M059J (cell line): Measurements from ENCODE around the gene RAD51B. TPM values are rescaled to one million over a fixed set of nuclear protein-coding genes. Genes with fewer than 3 reads are reported as not detected.
"Not testable (repeated sequence)": the region's sequence is repeated elsewhere in the genome, so short reads cannot be mapped to it uniquely, and the experiment has no call there.

ENCODE experiments used
- DNase-seq: peaks from one replicate; pipeline ENCODE4 v3.0.0-alpha.2; 2012; ENCODE audit warnings: low read depth
- total RNA-seq: library from RNA; depleted of rRNA; stranded (reverse); fragments of >200 nt; shearing (Covaris generic); gene quantifications from 2 replicates; pipeline ENCODE4 v1.2.3, GENCODE V29; 2014

Gene RAD51B
- total RNA-seq, 1 experiment from 2014 or later, result 19.0 TPM

DNA sequence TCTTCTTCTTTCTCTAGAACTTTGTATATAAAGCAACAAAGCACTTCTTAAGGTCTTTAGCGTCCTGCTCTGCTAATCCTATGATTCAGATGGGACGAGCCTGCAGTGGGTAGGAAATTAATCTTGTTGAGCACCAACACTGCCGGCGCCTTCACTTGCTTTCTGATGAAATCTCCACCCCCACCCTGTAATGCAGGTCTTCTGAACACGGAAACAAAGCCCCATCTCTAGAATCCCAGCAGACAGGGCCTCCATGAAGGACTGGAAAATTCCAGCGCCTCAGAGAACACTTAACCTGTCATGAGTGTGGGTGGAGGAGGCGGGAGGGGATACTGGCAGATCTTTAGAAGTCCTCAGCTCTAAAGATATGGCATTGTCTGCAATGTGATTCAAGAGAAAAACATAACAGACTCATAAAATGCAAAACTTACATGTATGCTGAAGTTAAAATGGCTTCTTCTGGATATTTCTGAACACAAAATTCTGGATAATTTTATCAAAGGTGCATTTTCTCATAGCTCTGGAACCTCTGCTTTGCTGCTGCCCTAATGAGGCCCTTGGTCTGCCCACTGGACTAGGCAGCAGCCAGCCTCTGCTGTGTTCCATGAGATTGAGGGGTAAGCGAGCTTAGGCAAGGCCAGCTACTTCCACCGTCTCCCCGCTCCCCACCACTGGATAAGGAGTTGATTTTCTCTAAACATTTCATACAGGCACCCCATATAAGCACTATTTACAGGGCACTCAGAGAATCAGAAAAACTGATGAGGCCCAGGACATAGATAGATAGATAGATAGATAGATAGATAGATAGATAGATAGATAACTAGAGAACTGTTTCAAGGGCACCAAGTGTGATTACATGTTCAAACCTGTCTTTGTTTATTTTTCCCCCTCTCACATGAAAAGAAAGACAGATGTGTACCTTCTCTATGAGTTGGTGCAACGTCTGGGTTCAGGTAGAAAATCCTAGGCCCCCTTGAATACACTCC lies 930.2 kb downstream of the RAD51B start:
- no peak for DNase-seq

DNA sequence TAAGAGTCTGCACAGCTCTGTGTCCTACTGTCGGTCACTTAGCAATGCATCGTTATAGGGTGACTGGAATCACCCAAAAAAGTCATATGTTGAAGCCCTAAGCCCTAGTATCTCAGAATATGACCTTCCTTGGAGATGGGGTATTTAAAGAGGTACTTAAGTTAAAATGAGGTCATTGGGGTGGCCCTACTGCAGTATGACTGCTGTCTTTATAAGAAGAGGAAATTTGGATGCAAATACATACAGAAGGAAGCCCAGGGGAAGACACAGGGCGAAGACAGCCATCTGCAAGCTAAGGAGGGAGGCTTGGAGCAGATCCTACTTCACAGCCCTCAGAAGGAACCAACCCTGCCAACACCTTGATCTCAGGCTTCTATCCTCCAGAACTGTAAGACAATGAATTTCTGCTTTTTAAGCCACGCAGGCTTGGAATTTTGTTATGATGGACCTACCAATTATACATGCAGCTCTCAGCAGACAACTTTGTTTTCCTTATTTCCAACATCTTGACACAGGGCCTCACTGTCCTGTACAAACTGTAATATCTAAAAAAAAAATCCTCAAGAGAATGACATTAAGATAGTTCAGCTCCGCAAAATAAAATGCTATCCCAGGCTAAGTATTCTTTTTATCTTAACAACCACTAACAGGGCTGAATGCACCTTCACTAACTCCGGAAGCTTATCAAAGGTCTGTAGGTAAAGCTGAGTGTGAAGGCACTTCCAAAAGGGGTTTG lies 932.9 kb downstream of the RAD51B start:
- DNase-seq, result no peak

DNA sequence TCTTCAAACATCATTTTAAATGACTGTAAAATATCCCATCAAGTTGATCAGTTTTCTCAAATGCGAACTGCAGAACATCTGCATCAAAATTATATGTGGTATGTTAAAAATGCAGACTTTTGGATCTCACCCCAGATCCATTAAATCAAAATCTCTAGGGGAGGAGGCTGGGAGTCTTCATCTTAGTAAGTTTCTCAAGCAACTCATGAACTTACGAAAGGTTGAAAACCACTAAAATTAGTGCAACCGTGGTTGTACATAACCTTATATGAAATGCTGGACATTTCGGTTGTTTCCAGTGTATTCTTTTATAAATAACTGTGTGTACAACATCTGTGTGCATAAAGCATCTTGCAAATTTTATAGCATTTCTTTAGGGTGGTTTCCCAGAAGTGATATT lies 934.1 kb downstream of the RAD51B start:
- no peak for DNase-seq

DNA sequence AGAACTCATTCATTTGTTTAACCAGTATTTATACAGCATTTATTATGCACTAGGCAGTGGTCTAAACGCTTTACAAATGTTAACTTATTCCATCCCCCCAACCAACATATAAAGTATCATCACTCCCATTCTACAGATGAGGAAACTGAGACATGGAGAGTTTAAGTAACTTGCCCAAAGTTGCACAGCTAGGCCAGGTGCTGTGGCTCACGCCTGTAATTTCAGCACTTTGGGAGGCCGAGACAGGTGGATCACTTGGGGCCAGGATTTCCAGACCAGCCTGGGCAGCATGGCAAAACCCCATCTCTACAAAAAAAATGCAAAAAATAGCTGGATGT lies 935.4 kb downstream of the RAD51B start:
- no peak for DNase-seq

DNA sequence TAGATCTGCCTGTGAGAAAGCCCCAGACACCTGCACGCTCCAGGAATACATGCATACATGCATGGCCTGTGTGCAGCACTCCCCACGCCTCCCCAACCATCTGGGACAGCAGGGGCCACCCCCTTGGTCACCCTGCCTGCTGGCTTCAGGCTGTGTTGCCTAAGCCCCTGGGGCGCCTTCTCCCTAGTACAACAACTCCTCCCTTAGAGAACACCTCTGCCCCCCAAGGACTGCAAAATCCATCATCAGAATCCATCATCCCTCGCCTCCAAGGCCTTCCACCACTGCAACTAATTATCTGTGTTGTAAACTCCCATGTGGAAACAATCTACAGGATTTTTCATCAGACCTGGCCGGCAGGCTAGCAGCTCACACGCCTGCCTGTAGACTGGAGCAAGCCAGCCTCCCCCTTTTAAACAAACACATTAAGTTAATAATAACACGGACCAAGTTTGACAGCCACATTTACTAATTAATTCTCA lies 936.5 kb downstream of the RAD51B start:
- no peak for DNase-seq

DNA sequence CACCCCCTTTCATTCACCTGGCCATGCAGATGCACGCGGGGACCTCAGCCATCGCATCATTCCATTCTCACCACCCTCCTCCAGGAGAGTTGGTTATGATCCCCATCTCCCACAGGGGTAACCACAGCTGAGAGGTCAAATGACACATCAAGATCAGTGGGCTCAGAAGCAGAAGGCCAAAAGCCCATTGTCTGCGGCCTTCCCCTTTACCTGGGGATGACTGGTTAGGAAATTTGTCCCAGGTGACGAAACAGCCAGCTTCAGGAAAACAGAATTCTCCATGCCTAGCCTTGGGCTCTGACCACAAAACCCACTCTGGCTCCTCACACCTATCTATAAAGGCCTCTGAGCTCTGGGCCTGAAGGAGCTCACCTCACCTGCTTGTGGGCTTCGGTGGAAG lies 937.2 kb downstream of the RAD51B start:
- DNase-seq, result no peak

DNA sequence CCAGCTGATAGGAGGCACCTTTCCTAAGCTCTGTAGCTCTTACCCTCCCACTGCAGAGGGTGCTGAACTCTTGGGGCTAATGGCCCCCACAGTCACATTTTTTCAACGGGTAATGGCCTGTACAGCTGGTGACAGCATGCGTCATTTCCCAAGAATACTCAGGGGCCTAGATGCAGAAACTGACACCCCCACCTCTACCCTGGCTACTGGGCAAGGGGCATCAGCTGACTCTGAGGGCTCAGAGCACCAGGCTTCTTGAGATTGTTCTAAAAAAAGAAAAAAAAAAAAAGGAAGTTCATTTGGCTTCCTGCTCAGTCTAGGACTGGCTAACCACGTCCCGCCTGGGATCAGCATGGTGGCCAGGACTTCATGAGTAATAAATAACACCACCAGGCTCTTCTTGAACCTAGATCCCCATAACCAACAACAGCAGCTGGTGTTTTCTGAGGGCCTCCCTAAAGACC lies 938.1 kb downstream of the RAD51B start:
- DNase-seq, result peak; percentile 43

DNA sequence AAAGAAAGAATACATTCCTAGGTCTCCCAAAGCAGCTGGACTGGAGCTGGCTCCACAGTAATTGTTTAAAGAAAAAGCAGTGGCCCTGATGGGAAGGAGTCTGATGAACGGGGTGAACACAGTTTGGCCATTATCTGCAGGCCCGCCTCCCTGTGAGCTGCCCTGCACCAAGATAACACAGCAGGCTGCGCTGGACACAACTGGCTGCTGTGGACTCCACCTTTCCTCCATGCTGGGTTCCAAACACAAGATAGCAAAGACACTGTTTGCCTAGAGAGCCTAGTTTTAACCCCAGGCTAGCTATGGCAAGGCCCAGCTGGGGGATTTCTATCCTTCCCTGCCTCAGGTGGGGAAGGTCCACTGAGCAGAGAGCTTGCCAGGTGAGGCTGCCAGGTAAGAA lies 938.7 kb downstream of the RAD51B start:
- no peak for DNase-seq

DNA sequence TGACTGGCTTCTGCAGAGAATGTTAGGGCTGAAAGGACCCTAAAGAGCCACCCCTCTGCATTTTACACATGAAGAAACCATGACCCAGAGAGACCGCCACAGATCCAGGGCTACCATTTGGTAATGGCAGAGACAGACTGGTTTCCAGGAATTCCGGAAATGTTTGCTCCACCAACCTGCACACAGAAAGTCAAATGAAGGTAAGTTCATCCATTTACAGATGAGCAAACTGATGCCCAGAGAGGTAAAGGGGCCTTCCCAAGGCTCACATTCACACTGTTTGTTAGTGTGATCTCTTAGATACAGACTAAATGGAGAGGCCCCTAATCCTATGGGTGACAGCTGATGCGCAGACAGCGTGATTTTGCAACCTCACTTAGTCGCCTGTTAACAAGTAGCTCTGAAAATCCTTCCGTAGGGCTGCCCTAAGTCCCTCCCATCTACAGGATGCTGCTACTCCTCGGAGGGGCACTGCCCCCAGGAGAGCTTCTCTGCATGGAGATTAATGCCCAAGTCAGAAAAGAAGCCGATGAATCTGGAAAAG lies 939.5 kb downstream of the RAD51B start:
- DNase-seq, result no peak

DNA sequence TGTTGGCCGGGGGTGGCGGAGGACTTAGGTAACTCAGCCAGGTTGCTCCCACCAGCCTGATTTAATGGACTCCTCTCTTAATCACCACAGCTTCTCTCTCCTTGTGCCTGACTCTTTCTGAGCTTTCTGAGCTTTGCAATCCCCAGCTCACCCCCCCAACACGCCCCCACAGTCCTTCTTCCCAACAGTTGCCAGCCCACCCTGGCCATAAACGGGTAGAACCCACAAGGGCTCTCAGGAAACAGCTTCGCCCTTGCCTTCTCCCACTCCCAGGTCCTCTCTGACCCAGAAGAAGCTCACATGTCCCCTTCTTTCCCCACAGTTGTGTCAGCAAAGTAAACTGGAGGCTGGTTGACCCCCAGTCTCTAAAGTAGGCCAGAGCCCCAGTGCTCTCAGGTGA lies 940.4 kb downstream of the RAD51B start:
- DNase-seq, result no peak

DNA sequence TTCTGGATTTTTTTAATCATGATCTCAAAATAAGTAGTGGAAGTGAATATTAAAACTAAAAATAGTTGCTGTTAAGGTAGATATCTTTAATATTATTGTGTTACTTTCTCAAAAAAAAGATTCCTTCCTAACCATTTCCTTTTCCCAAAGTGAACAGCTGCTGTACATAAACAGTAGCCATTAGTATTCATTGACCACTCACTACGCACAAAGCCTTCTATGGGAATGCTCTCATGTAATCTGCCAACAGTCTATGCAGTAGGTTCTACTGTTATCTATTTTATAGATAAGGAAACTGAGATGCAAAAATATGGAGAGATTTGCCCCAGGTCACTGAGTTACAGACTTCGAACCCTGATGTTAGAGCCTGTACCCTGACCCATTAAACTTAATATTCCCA lies 941.2 kb downstream of the RAD51B start:
- DNase-seq, result no peak

DNA sequence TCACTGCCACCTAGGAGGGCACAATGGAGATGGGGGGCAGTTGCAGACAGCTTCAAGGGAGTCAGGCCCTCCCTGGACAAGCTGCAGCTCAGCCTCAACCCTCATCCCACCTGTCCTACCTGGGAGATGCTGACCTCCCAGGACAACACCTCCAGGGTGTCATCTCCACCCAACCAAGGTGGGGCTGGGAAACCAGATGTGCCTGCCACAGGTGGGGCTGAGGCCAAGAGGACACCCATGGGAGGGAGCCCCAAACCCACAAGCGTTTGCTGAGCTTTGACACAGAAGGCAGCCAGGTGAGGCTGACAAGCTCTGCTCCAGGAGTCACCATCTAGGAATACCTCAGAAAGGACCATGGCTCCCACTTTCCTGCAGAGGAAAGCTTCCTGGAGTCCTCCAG lies 941.8 kb downstream of the RAD51B start:
- no peak for DNase-seq

DNA sequence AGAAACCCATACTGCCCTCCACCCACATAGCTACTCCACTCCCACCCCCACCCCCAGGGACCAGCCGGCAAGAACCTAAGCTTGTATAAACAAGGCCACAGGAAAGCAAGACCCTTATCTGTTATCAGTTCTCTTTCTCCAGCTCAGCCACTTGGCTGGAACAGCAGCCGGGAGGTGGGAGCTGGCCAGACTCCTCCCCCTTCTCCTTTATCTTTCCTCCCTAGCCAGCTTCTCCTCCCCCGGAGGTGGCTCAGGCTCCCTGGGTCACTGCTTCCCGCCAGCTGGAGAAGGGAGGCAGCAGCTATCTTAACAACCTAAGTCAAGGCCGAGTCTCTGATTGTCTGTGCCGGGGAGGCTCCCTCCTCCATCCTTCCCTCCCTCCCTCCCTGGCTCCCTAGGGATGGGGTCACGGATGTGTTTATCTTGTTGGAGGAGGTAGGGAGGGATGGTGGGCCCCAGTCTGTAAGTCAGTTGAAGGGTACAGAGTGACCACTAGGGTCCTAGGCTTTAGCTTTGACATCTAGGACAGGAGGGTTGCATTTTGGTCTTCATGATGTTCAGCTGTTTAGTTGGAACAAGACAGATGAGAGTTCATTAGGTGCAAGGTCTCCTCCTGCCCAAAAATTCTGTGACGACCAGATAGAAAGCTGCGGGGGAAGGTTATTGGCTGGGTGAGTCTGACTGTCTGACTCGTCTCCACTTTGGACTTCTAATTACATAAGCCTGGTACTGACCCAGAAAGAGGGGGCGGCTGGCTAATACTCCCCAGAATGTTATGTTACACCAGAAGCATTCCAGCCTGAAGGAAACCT lies 943.6 kb downstream of the RAD51B start:
- no peak for DNase-seq

DNA sequence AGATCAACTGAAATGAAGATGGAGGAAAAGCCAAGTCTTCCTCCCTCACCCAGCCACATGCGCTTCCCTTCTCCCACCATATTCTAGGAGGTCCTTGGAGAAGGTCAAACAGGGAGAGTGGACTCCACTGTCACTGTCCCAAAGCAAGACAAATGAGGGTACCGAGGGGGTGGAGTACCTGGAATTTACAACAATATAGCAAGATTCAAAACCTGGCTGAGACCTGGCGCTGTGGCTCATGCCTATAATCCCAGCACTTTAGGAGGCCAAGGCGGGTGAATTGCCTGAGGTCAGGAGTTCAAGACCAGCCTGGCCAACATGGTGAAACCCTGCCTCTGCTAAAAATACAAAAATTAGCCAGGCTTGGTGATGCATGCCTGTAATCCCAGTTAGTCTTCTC lies 944.3 kb downstream of the RAD51B start:
- not testable (repeated sequence) for DNase-seq

DNA sequence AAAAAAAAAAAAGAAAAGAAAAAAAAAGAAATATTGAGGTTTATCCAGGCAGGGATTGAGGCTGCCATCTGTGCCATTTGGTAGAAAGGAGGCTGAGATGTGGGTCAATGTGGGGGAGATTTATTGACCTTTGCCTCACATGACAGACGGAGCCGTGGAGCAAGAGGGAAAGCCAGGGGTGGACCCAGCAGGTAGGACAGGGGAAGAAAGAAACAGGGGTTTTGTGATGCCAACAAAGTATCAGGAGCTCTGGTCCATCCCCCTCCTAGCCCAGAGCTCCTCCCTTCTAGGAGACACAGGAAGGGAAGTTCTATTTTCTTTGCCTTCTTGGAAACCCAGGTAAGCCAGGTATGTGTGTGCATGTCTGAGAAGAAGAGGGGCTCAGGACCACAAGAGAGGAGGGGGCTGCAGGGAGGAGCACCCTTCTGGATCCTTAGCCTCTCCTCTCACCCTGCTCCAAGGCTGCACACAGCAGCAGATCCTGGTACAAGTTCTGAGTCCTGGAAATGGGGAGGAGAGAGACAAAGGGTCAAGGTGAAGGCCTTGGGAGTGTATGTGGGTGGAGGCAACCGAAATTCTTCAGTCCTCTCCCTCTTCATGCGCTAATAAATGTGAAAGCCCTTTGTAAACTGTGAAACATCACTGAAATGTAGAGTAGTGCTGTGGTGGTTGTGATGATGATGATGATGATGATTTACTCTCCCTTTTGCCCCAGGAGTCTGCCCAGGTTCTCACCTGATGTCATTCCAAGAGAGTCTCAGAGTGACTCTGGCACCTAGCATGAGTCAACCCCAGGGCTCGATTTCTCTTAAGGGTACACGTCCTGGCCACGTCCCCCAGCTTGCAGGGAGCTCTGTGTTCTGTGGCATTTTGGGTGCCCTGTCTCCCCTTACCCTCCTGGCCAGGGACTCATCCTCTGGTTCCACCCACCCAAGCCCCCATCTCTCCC lies 947.0 kb downstream of the RAD51B start:
- DNase-seq, result no peak

DNA sequence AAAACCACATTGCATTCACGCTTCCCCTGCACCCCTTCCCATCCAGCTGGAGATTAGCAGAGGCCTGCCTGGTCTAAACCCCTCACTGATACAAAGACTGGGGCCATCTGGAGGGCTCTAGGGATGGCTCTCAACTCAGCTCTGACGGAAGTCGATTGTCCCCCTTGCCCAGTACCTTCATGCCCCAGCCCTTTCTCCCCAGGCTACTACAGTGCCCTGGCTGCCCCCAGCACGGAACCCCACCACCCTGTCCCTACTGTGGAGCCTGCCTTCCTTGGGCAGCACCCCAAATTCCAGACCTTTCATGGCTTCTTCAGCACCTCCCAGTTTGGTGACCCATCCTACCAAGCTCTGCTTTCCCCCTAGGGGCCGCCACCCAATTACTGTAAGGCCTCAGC lies 947.7 kb downstream of the RAD51B start:
- DNase-seq, result no peak

DNA sequence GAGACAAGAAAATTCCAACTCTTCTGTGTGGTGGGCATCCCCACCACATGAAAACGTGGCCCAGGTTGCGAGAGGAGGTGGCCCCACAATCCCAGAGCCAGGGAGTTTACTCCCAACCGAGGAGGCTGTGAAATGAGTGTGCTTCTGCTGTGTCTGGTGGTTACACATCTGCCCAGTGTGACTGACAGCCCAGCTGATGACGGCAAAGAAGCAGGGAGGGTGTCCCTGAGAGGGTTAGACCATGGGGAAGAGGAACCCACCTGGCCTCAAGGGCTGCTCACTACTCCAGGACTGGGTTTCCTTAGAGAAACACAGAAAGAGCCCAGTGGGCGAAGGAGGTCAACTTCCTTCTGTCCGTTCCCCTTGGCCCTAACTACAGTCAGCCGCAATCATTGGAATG lies 948.7 kb downstream of the RAD51B start:
- no peak for DNase-seq

DNA sequence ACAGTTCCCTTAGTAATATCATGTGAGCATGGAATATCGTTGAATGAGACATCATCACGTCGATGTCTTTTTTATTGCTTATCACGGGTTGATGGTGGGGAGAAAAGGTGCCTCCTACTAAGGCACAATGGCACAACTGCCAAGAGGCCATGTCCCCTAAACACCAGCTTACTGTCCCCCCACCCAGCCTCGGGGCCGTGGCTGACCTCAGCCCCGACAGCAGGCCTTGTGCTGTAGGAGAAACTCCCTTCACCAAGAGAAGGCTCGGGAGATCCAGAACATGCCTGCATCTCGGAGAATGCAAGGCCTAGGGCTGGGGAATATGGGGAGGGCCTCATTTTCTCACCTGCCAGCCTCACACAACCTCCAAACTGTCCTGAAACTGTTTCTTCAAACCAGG lies 950.5 kb downstream of the RAD51B start:
- DNase-seq, result no peak

DNA sequence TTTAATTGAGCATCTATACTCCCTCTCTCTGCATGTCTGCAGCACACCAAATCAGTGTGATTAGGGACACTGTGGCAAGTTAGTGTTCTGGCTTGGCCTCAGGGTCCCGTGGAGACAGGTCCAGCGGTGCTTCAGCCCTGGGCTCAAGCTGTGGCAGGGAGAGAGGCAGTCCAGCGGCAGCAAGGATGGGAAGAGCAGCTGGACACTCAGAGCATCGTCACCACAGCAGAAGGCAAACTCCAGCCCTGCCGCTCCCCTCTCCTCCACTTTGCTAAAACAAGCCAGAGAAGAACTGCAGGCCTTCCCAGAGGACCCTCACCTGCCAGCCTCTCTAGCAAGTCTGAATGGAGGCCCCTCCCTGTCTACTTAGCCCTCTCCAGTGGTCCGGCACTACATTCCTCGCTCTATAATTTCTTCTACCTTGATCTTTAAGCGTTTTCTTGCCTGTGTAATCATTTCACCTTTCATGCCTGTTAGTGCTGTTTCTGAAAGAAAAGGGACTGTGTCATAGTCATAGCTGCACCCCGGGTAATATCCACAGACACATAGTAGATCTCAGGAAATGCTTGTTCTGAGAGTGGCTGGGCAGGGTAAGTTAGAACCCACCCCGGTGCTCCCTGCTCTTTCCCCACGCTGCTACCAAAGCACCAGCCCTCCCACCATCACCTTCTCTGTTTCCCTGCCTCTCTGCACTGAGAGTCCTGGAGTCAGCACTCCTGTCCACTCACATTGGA lies 951.1 kb downstream of the RAD51B start:
- DNase-seq, result no peak

DNA sequence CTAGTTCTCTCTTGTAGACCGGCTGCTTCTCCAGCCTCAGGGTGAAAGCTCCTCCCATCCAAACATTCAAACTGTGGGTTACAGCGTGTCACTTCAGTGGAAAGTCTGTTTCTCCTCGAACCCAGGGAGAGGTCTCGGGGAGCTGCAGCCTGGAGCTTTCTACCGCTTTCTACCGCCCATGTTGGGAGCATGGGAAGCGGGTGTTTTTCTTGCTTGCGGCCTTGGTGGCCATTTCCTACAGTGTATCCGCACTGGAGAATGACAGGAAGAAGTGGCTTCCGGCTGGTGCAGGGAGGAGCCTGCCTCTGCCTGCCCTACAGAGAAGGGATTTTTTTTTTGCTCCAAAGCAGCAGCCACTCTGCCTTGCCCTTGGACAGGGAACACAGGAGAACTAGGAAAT lies 952.1 kb downstream of the RAD51B start:
- no peak for DNase-seq
